ENCODE data around the gene CACNA1G. TPM values are rescaled to one million over a fixed set of nuclear protein-coding genes. Genes with fewer than 3 reads are reported as not detected.

The CACNA1G gene
- total and polyA plus RNA-seq, 9 of the 15 experiments (the other 6 are each of a cell fraction or from before 2014, with no cell fraction given), result 0.01 TPM; not detected in 8

DNA sequence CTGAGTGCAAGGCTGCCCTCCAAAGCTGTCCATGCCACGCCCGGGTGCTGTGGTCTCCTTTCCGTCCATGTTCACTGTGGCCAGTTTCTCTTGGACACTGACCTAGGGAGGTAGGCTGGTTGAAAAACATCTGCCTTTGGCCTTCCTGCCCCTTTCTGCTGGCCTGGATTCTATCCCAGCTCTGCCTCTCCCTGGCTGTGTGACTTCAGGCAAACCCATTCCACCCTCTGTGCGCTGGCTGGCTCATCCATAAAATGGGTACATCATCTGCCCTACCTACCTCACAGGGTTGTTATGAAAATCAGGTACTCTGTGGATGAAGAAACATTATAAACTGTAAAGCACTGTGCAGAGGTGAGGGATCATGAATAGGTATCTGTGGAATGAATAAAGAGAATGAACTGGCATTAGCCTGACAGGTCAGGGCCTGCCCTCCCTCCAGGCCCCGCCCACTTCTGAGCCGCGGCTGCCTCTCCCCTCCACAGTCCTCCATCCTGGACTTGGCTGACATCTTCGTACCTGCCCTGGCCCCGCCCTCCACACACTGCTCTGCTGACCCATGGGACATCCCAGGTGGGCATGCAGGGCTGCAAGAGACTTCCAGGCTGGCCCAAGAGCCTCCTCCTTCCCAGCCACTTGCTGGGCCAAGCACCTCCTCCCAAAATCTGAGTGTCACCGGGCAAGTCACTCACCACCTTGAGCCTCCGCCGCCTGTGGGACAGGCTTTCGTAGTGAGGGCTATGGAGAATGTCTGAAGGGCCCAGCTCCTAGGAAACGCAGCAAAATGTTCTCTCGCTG lies 20.6 kb upstream of the CACNA1G start:
- ATAC-seq (no peak), FAIRE-seq (no peak), DNase-seq (ENCODE audit: extremely low read depth in 1 of 4, low spot score in 3 of 4) (peak in 3 of 4 experiments; percentile 33 to 36 (median 34))
- H3K27ac ChIP-seq (ENCODE audit: extremely low read depth, low read depth, low read length), result no peak overlapping the region
- H3K27me3 ChIP-seq (ENCODE audit: control insufficient read depth in 2 of 2, insufficient read depth in 2 of 2, low read length in 2 of 2), result peaks cover 0 to 19% of the 10 kb centered on the region in 2 experiments; a peak in 2 of 5 replicates
- H3K4me1 ChIP-seq (replicated peaks in 1 of 2; ENCODE audit: control insufficient read depth in 2 of 2, insufficient read depth in 2 of 2, low read length in 2 of 2), result peaks cover 6 to 53% of the 10 kb centered on the region in 2 experiments; a peak in 4 of 5 replicates
- H3K9me1 ChIP-seq (ENCODE audit: control insufficient read depth, insufficient read depth, low read length), result no peaks in the 10 kb centered on the region
- H4K20me1 ChIP-seq (replicated peaks; ENCODE audit: control insufficient read depth, insufficient read depth, low read length), result 0 out of 2 replicates have a peak, but pooled peaks cover 7% of the 10 kb centered on the region
- 0 out of 4 replicates have a peak overlapping the region, but pooled peaks of 1 of the 2 experiments have one; percentile 18 for H3K9ac ChIP-seq (ENCODE audit: insufficient read depth in 1 of 2, low read depth in 2 of 2, low read length in 2 of 2)
- H2AFZ ChIP-seq (ENCODE audit: low read depth, low read length), result no peak overlapping the region
- no peak overlapping the region for H3K4me2 ChIP-seq (ENCODE audit: insufficient read depth, low read length)
- no TSS peak for BruUV-seq (replicated peaks)
- H3K36me3 ChIP-seq (ENCODE audit: control insufficient read depth, insufficient read depth, low read length), result no peaks in the 10 kb centered on the region
- CTCF ChIA-PET (ENCODE audit: low intra/inter-chr PET ratio), result no interaction called here
- no peak overlapping the region for H3K4me3 ChIP-seq
- H3K9me3 ChIP-seq (replicated peaks; ENCODE audit: control insufficient read depth, insufficient read depth, low read depth, low read length), result no peaks in the 10 kb centered on the region
- in situ Hi-C loops (cut with MboI) (loop anchor here (10.0 kb wide), 1 partner anchor 415 kb away; no protein-coding TSS in a partner anchor), intact Hi-C loops (cut with micrococcal nuclease) (no loop called here)
- POLR2A ChIA-PET, result interaction anchor here (0.7 kb wide), 1 partner anchor 27 kb away, joined by 3 read pairs; no protein-coding TSS in a partner anchor
- H3K79me2 ChIP-seq (ENCODE audit: control insufficient read depth, insufficient read depth, low read length), result no peaks in the 10 kb centered on the region
- 51% methylated on average over 14 of the region's 15 CpGs for WGBS (ENCODE audit: insufficient coverage, low coverage, missing lambda C conversion rate)
- TF ChIP-seq, protein P1, sequence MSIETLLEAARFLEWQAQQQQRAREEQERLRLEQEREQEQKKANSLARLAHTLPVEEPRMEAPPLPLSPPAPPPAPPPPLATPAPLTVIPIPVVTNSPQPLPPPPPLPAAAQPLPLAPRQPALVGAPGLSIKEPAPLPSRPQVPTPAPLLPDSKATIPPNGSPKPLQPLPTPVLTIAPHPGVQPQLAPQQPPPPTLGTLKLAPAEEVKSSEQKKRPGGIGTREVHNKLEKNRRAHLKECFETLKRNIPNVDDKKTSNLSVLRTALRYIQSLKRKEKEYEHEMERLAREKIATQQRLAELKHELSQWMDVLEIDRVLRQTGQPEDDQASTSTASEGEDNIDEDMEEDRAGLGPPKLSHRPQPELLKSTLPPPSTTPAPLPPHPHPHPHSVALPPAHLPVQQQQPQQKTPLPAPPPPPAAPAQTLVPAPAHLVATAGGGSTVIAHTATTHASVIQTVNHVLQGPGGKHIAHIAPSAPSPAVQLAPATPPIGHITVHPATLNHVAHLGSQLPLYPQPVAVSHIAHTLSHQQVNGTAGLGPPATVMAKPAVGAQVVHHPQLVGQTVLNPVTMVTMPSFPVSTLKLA (conservative IDR thresholded peaks at IDR 0.05), result no peak
- TF ChIP-seq, protein P2, sequence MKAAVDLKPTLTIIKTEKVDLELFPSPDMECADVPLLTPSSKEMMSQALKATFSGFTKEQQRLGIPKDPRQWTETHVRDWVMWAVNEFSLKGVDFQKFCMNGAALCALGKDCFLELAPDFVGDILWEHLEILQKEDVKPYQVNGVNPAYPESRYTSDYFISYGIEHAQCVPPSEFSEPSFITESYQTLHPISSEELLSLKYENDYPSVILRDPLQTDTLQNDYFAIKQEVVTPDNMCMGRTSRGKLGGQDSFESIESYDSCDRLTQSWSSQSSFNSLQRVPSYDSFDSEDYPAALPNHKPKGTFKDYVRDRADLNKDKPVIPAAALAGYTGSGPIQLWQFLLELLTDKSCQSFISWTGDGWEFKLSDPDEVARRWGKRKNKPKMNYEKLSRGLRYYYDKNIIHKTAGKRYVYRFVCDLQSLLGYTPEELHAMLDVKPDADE (conservative IDR thresholded peaks at IDR 0.05; ENCODE audit: control insufficient read depth, low read depth, low read length), result no peak
- no peak for TF ChIP-seq HNRNPL (IDR thresholded peaks at IDR 0.05; ENCODE audit: low read depth, low read length)
- no peak for TF ChIP-seq MTA2 (IDR thresholded peaks at IDR 0.05; ENCODE audit: low read depth)
- no peak for TF ChIP-seq BRF1 (IDR thresholded peaks at IDR 0.05; ENCODE audit: borderline replicate concordance, extremely low read depth, insufficient read length)
- no peak for TF ChIP-seq RBFOX2 (IDR thresholded peaks at IDR 0.05; ENCODE audit: low read depth, low read length)
- no peak for TF ChIP-seq RAD51 (IDR thresholded peaks at IDR 0.05; ENCODE audit: borderline replicate concordance, low read depth)
- TF ChIP-seq POLR3A (IDR thresholded peaks at IDR 0.05; ENCODE audit: borderline replicate concordance, extremely low read depth, insufficient read depth, insufficient read length), result no peak
- TF ChIP-seq ZNF717 (CRISPR knock-in tag; IDR thresholded peaks at IDR 0.05), result no peak
- no peak for TF ChIP-seq MTA1 (IDR thresholded peaks at IDR 0.05; ENCODE audit: borderline replicate concordance)
- TF ChIP-seq ZNF75A (CRISPR knock-in tag; IDR thresholded peaks at IDR 0.05), result no peak
- TF ChIP-seq TRIM28 (IDR thresholded peaks at IDR 0.05), result no peak
- TF ChIP-seq HDAC2 (IDR thresholded peaks at IDR 0.05), result no peak
- no peak for TF ChIP-seq SRSF1 (IDR thresholded peaks at IDR 0.05; ENCODE audit: low read depth, low read length)
- TF ChIP-seq, protein P3, sequence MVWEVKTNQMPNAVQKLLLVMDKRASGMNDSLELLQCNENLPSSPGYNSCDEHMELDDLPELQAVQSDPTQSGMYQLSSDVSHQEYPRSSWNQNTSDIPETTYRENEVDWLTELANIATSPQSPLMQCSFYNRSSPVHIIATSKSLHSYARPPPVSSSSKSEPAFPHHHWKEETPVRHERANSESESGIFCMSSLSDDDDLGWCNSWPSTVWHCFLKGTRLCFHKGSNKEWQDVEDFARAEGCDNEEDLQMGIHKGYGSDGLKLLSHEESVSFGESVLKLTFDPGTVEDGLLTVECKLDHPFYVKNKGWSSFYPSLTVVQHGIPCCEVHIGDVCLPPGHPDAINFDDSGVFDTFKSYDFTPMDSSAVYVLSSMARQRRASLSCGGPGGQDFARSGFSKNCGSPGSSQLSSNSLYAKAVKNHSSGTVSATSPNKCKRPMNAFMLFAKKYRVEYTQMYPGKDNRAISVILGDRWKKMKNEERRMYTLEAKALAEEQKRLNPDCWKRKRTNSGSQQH (CRISPR knock-in tag; IDR thresholded peaks at IDR 0.05), result no peak
- 0 out of 2 replicates have a peak, but pooled peaks have one; percentile 63 for TF ChIP-seq BCOR (IDR thresholded peaks at IDR 0.05)
- TF ChIP-seq, protein P4, sequence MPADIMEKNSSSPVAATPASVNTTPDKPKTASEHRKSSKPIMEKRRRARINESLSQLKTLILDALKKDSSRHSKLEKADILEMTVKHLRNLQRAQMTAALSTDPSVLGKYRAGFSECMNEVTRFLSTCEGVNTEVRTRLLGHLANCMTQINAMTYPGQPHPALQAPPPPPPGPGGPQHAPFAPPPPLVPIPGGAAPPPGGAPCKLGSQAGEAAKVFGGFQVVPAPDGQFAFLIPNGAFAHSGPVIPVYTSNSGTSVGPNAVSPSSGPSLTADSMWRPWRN (IDR thresholded peaks at IDR 0.05; ENCODE audit: low read depth), result no peak
- TF ChIP-seq ZFP36 (IDR thresholded peaks at IDR 0.05; ENCODE audit: low read depth, low read length, partially characterized antibody), result peak; percentile 48
